ENCODE results near the gene ASCL5.

Gene ASCL5

DNA sequence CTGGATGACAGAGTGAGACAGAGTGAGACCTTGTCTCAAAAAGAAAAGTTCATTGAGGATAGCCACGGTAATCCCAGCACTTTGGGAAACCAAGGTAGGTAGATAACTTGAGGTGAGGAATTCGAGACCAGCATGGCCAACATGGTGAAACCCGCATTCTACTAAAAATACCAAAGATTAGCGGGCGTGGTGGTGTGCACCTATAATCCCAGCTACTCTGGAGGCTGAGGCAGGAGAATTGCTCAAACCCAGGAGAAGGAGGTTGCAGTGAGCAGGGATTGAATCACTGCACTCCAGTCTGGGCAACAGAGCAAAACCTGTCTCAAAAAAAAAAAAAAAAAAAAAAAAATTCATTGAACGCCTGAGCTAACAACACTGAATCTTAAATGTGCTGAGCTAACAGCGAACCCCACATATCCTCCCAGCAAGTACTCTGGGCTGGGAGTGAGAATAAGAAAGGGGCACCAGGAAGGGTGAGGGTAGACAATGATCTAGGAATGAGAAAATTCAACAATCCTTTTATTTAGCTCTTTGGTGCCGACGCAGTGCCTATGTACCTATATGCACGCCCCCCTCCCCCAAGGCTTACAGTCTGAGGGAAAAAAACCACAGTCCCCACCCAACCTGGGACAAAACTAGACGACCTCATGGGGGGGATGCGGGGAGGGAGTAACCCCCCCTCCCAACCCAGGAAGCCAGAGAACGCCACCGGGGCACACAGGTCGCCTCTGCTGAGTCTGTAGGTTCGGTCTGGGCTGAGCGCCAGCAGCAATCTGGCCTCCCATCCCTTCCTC lies 13.3 kb downstream of the ASCL5 start:
- no peak overlapping the region for H3K27ac ChIP-seq (replicated peaks; ENCODE audit: low read length)
- no peak for DNase-seq (ENCODE audit: low spot score)
- WGBS, 2 donors (ENCODE audit: extremely low coverage in 2 of 2, insufficient read length in 2 of 2, insufficient replicate concordance in 1 of 2), result no CpG with 5 or more reads among the region's 17 CpGs
- H2BK15ac ChIP-seq (ENCODE audit: low read length), result peak overlapping the region; percentile 88
- no peak overlapping the region for H4K91ac ChIP-seq (ENCODE audit: low read depth, low read length, poor library complexity)
- no peak overlapping the region for H2BK120ac ChIP-seq (ENCODE audit: low read depth, low read length)
- H2AFZ ChIP-seq (ENCODE audit: low read length), result peak overlapping the region; percentile 96
- no peak overlapping the region for H2BK12ac ChIP-seq (ENCODE audit: low read length)
- no peaks in the 10 kb centered on the region for H3K9me3 ChIP-seq (replicated peaks in 1 of 2; ENCODE audit: control insufficient read depth in 2 of 2, insufficient read depth in 1 of 2, low read depth in 1 of 2, low read length in 2 of 2)
- H3K4me1 ChIP-seq (ENCODE audit: control insufficient read depth in 2 of 2, insufficient read depth in 1 of 2, low read depth in 1 of 2, low read length in 2 of 2), result peaks cover 7 to 12% of the 10 kb centered on the region in 2 donors
- H3K23ac ChIP-seq (ENCODE audit: low read depth, low read length, poor library complexity), result no peak overlapping the region
- H3K36me3 ChIP-seq (replicated peaks in 1 of 2; ENCODE audit: control insufficient read depth in 2 of 2, insufficient read depth in 2 of 2, low read length in 2 of 2), result no peaks in the 10 kb centered on the region
- no peaks in the 10 kb centered on the region for H3K79me1 ChIP-seq (ENCODE audit: low read depth, low read length)
- H2AK5ac ChIP-seq (ENCODE audit: low read depth, low read length), result no peak overlapping the region
- no peak overlapping the region for H3K9ac ChIP-seq (ENCODE audit: low read depth, low read length, poor library complexity)
- H3K4me3 ChIP-seq (ENCODE audit: low read length in 2 of 2), result no peak overlapping the region
- peak overlapping the region; percentile 86 for H3K4me2 ChIP-seq (ENCODE audit: insufficient read depth, low read length, poor library complexity, severe bottlenecking)
- no peak overlapping the region for H4K8ac ChIP-seq (ENCODE audit: low read depth, low read length)
- no peak overlapping the region for H3K14ac ChIP-seq (ENCODE audit: low read length)
- H2BK5ac ChIP-seq (ENCODE audit: low read length), result no peak overlapping the region
- peak overlapping the region; percentile 81 for H3K18ac ChIP-seq (ENCODE audit: low read length)
- peaks cover 0 to 18% (median 11%) of the 10 kb centered on the region in 3 experiments for H3K27me3 ChIP-seq (ENCODE audit: control insufficient read depth in 3 of 3, insufficient read depth in 3 of 3, low read depth in 1 of 3, low read length in 3 of 3)
- peak overlapping the region; percentile 77 for H3K4ac ChIP-seq (ENCODE audit: low read length)

GRCh38 chr1:201112926-201113325 lies 14.1 kb downstream of the ASCL5 start:
- no CpG with 5 or more reads among the region's 3 CpGs for WGBS, 2 donors (ENCODE audit: extremely low coverage in 2 of 2, insufficient read length in 2 of 2, insufficient replicate concordance in 1 of 2)
- no peak overlapping the region for H3K23ac ChIP-seq (ENCODE audit: low read depth, low read length, poor library complexity)
- no peak overlapping the region for H2BK120ac ChIP-seq (ENCODE audit: low read depth, low read length)
- H3K4ac ChIP-seq (ENCODE audit: low read length), result no peak overlapping the region
- H3K14ac ChIP-seq (ENCODE audit: low read length), result no peak overlapping the region
- no peak overlapping the region for H4K8ac ChIP-seq (ENCODE audit: low read depth, low read length)
- H3K18ac ChIP-seq (ENCODE audit: low read length), result no peak overlapping the region
- no peak overlapping the region for H3K9ac ChIP-seq (ENCODE audit: low read depth, low read length, poor library complexity)
- H2AFZ ChIP-seq (ENCODE audit: low read length), result no peak overlapping the region
- no peaks in the 10 kb centered on the region for H3K9me3 ChIP-seq (replicated peaks in 1 of 2; ENCODE audit: control insufficient read depth in 2 of 2, insufficient read depth in 1 of 2, low read depth in 1 of 2, low read length in 2 of 2)
- H3K27me3 ChIP-seq (ENCODE audit: control insufficient read depth in 3 of 3, insufficient read depth in 3 of 3, low read depth in 1 of 3, low read length in 3 of 3), result peaks cover 0 to 18% (median 11%) of the 10 kb centered on the region in 3 experiments
- H4K91ac ChIP-seq (ENCODE audit: low read depth, low read length, poor library complexity), result no peak overlapping the region
- DNase-seq (ENCODE audit: low spot score), result no peak
- no peak overlapping the region for H3K27ac ChIP-seq (replicated peaks; ENCODE audit: low read length)
- H3K4me1 ChIP-seq (ENCODE audit: control insufficient read depth in 2 of 2, insufficient read depth in 1 of 2, low read depth in 1 of 2, low read length in 2 of 2), result peaks cover 13 to 14% of the 10 kb centered on the region in 2 donors
- H2BK12ac ChIP-seq (ENCODE audit: low read length), result no peak overlapping the region
- H3K79me1 ChIP-seq (ENCODE audit: low read depth, low read length), result no peaks in the 10 kb centered on the region
- no peak overlapping the region for H3K4me3 ChIP-seq (ENCODE audit: low read length in 2 of 2)
- H3K4me2 ChIP-seq (ENCODE audit: insufficient read depth, low read length, poor library complexity, severe bottlenecking), result no peak overlapping the region
- H3K36me3 ChIP-seq (replicated peaks in 1 of 2; ENCODE audit: control insufficient read depth in 2 of 2, insufficient read depth in 2 of 2, low read length in 2 of 2), result no peaks in the 10 kb centered on the region
- no peak overlapping the region for H2BK15ac ChIP-seq (ENCODE audit: low read length)
- H2BK5ac ChIP-seq (ENCODE audit: low read length), result no peak overlapping the region
- no peak overlapping the region for H2AK5ac ChIP-seq (ENCODE audit: low read depth, low read length)

DNA sequence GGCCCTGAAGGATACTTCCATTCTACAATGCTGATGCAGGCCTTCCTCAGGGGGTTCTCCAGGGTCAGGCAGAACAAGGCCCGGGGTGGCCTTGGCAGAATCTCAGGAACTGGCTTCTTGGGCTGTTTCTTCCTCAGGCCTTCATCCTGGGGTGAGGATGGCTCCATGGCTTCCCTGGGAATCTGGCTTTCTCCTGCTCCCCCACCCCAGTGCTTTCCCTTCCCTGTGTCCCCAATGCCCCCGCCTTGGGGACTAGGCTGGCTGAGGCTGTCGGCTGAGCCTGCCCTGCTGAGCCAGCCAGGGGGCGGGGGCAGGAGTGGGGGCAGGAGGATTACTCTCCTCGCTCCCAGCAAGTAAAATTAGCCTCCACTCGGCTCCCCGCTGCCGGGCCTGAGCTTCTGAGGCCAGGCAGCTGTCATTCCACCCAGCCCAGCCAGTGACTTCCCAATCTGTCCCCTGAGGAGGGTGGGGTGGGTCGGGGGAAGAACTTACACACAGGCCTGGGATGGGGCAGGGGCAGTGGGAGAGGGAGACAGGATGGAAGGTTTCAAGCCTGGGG lies 14.7 kb downstream of the ASCL5 start, which contains the start of gene CACNA1S:
Gene CACNA1S, minus strand, starts transcription at position 254 of the 559 bp plus-strand sequence. Its CDS starts 87 bp downstream, at position 167.
- Histone ChIP-seq H3K9ac (ENCODE audit: low read depth, low read length, poor library complexity) (no peak within 1 kb of the TSS), H3K36me3 (replicated peaks in 1 of 2; ENCODE audit: control insufficient read depth in 2 of 2, insufficient read depth in 2 of 2, low read length in 2 of 2) (no peaks in the 10 kb centered on the region), H3K4ac (ENCODE audit: low read length) (no peak within 1 kb of the TSS), H3K4me3 (ENCODE audit: low read length in 2 of 2) (no peak within 1 kb of the TSS), H3K4me2 (ENCODE audit: insufficient read depth, low read length, poor library complexity, severe bottlenecking) (no peak within 1 kb of the TSS), H4K91ac (ENCODE audit: low read depth, low read length, poor library complexity) (no peak within 1 kb of the TSS), H2BK12ac (ENCODE audit: low read length) (no peak within 1 kb of the TSS), H3K9me3 (replicated peaks in 1 of 2; ENCODE audit: control insufficient read depth in 2 of 2, insufficient read depth in 1 of 2, low read depth in 1 of 2, low read length in 2 of 2) (no peaks in the 10 kb centered on the region), H2BK5ac (ENCODE audit: low read length) (peak within 1 kb of the TSS; percentile 16), H4K8ac (ENCODE audit: low read depth, low read length) (no peak within 1 kb of the TSS), H3K23ac (ENCODE audit: low read depth, low read length, poor library complexity) (no peak within 1 kb of the TSS), H3K14ac (ENCODE audit: low read length) (no peak within 1 kb of the TSS), H3K18ac (ENCODE audit: low read length) (peak within 1 kb of the TSS; percentile 63), H2BK15ac (ENCODE audit: low read length) (no peak within 1 kb of the TSS), H3K4me1 (ENCODE audit: control insufficient read depth in 2 of 2, insufficient read depth in 1 of 2, low read depth in 1 of 2, low read length in 2 of 2) (peaks cover 16 to 19% of the 10 kb centered on the region in 2 donors), H3K27ac (replicated peaks; ENCODE audit: low read length) (no peak within 1 kb of the TSS), H2BK120ac (ENCODE audit: low read depth, low read length) (no peak within 1 kb of the TSS), H2AK5ac (ENCODE audit: low read depth, low read length) (no peak within 1 kb of the TSS), H2AFZ (ENCODE audit: low read length) (peak within 1 kb of the TSS; percentile 42), H3K27me3 (ENCODE audit: control insufficient read depth in 3 of 3, insufficient read depth in 3 of 3, low read depth in 1 of 3, low read length in 3 of 3) (peaks cover 0 to 18% (median 11%) of the 10 kb centered on the region in 3 experiments), H3K79me1 (ENCODE audit: low read depth, low read length) (no peaks in the 10 kb centered on the region)
- no peak for DNase-seq (ENCODE audit: low spot score)
- WGBS, 2 donors (ENCODE audit: extremely low coverage in 2 of 2, insufficient read length in 2 of 2, insufficient replicate concordance in 1 of 2), result no CpG with 5 or more reads among the region's 9 CpGs

DNA sequence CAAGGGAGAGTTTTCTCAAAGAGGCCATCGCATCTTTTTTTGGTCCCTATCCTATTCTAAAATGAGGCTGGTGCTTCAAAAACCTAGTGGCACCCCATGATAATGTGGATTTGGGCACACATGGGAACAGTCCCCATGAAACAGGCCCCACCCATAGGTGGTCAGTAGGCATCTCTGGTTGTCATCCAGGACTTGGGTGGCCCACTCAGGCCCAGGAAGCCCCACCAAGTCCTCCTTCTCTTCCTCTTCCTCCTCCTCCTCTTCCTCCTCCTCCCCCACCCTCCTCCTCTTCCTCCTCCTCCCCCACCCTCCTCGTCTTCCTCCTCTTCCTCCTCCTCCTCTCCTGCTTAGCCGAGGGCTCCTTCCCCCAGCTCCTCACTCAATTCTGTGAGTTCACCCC lies 15.3 kb downstream of the ASCL5 start:
- no peaks in the 10 kb centered on the region for H3K36me3 ChIP-seq (replicated peaks in 1 of 2; ENCODE audit: control insufficient read depth in 2 of 2, insufficient read depth in 2 of 2, low read length in 2 of 2)
- H3K4me2 ChIP-seq (ENCODE audit: insufficient read depth, low read length, poor library complexity, severe bottlenecking), result no peak overlapping the region
- no peak overlapping the region for H2BK120ac ChIP-seq (ENCODE audit: low read depth, low read length)
- no peak overlapping the region for H3K23ac ChIP-seq (ENCODE audit: low read depth, low read length, poor library complexity)
- no peak overlapping the region for H3K18ac ChIP-seq (ENCODE audit: low read length)
- H2AFZ ChIP-seq (ENCODE audit: low read length), result no peak overlapping the region
- no peak overlapping the region for H4K91ac ChIP-seq (ENCODE audit: low read depth, low read length, poor library complexity)
- H2AK5ac ChIP-seq (ENCODE audit: low read depth, low read length), result no peak overlapping the region
- no peaks in the 10 kb centered on the region for H3K9me3 ChIP-seq (replicated peaks in 1 of 2; ENCODE audit: control insufficient read depth in 2 of 2, insufficient read depth in 1 of 2, low read depth in 1 of 2, low read length in 2 of 2)
- no CpG with 5 or more reads among the region's 3 CpGs for WGBS, 2 donors (ENCODE audit: extremely low coverage in 2 of 2, insufficient read length in 2 of 2, insufficient replicate concordance in 1 of 2)
- H3K14ac ChIP-seq (ENCODE audit: low read length), result no peak overlapping the region
- H3K9ac ChIP-seq (ENCODE audit: low read depth, low read length, poor library complexity), result no peak overlapping the region
- H3K4me3 ChIP-seq (ENCODE audit: low read length in 2 of 2), result no peak overlapping the region
- no peak overlapping the region for H2BK5ac ChIP-seq (ENCODE audit: low read length)
- H3K4me1 ChIP-seq (ENCODE audit: control insufficient read depth in 2 of 2, insufficient read depth in 1 of 2, low read depth in 1 of 2, low read length in 2 of 2), result peaks cover 16 to 25% of the 10 kb centered on the region in 2 donors
- no peak overlapping the region for H4K8ac ChIP-seq (ENCODE audit: low read depth, low read length)
- no peak for DNase-seq (ENCODE audit: low spot score)
- no peak overlapping the region for H3K4ac ChIP-seq (ENCODE audit: low read length)
- H2BK15ac ChIP-seq (ENCODE audit: low read length), result no peak overlapping the region
- no peak overlapping the region for H2BK12ac ChIP-seq (ENCODE audit: low read length)
- no peaks in the 10 kb centered on the region for H3K79me1 ChIP-seq (ENCODE audit: low read depth, low read length)
- no peak overlapping the region for H3K27ac ChIP-seq (replicated peaks; ENCODE audit: low read length)
- peaks cover 0 to 18% (median 9%) of the 10 kb centered on the region in 3 experiments for H3K27me3 ChIP-seq (ENCODE audit: control insufficient read depth in 3 of 3, insufficient read depth in 3 of 3, low read depth in 1 of 3, low read length in 3 of 3)

Data from neuronal stem cell (in vitro differentiated cells).